MM.1S (cell line): Measurements from ENCODE around the gene BGN.

Experiments used
- DNase-seq: peaks from one replicate; pipeline ENCODE4 v3.0.0-alpha.2; 2015
- H2AFZ ChIP-seq: fragments of 300-600 bp; sonication (generic); 2 replicates; pipeline ENCODE4 v1.6.0; 2016; ENCODE audit warnings: antibody characterized with exemption, low read length
- H3F3A ChIP-seq: fragments of 300-600 bp; sonication (generic); 2 replicates; pipeline ENCODE4 v1.6.1; 2016; ENCODE audit warnings: mild to moderate bottlenecking, antibody characterized with exemption, low read length, moderate library complexity, mixed read lengths; ENCODE audit not compliant: insufficient read depth
- H3K27ac ChIP-seq: fragments of 300-600 bp; sonication (generic); 2 replicates; pipeline ENCODE4 v1.5.1; 2016; ENCODE audit warnings: mild to moderate bottlenecking, low read length
- H3K27me3 ChIP-seq: fragments of 300-600 bp; sonication (generic); replicated peaks from 2 replicates; pipeline ENCODE4 v1.6.0; 2016; ENCODE audit warnings: low read length; ENCODE audit not compliant: insufficient read depth
- H3K36me3 ChIP-seq: fragments of 300-600 bp; sonication (generic); replicated peaks from 2 replicates; pipeline ENCODE4 v1.6.1; 2016; ENCODE audit warnings: mild to moderate bottlenecking, low read length, mixed read lengths; ENCODE audit not compliant: insufficient read depth
- H3K4me1 ChIP-seq: fragments of 300-600 bp; sonication (generic); 2 replicates; pipeline ENCODE4 v1.6.1; 2016; ENCODE audit warnings: low read length, mixed read lengths
- H3K4me2 ChIP-seq: fragments of 300-600 bp; sonication (generic); 2 replicates; pipeline ENCODE4 v1.6.0; 2016; ENCODE audit warnings: low read depth, low read length
- H3K4me3 ChIP-seq: fragments of 300-600 bp; sonication (generic); 2 replicates; pipeline ENCODE4 v1.5.1; 2016; ENCODE audit warnings: low read length, mixed read lengths
- H3K79me2 ChIP-seq: fragments of 300-600 bp; sonication (generic); 2 replicates; pipeline ENCODE4 v1.6.1; 2016; ENCODE audit warnings: mixed run types, low read length, mixed read lengths
- H3K9ac ChIP-seq: fragments of 300-600 bp; sonication (generic); 2 replicates; pipeline ENCODE4 v1.6.1; 2016; ENCODE audit warnings: low read length, mixed read lengths
- H3K9me2 ChIP-seq: fragments of 300-600 bp; sonication (generic); replicated peaks from 2 replicates; pipeline ENCODE4 v1.6.1; 2016; ENCODE audit warnings: mild to moderate bottlenecking, low read length, mixed read lengths; ENCODE audit not compliant: insufficient read depth
- H3K9me3 ChIP-seq: fragments of 300-600 bp; sonication (generic); replicated peaks from 2 replicates; pipeline ENCODE4 v1.6.1; 2016; ENCODE audit warnings: mild to moderate bottlenecking, low read length, mixed read lengths; ENCODE audit not compliant: insufficient read depth
- H4K20me1 ChIP-seq: fragments of 300-600 bp; sonication (generic); 2 replicates; pipeline ENCODE4 v1.6.1; 2016; ENCODE audit warnings: mild to moderate bottlenecking, low read length, moderate library complexity, mixed read lengths; ENCODE audit not compliant: insufficient read depth
- CTCF ChIP-seq: fragments of 300-600 bp; sonication (generic); IDR thresholded peaks from 2 replicates; pipeline ENCODE4 v1.5.1; 2016; ENCODE audit warnings: antibody characterized with exemption, low read length, mixed read lengths
- EZH2 ChIP-seq: fragments of 300-600 bp; sonication (generic); optimal IDR thresholded peaks from 2 replicates; pipeline ENCODE3; 2017; ENCODE audit warnings: low read depth, mild to moderate bottlenecking, antibody characterized with exemption, low read length, mixed read lengths
- EZH2phosphoT487 ChIP-seq: fragments of 300-600 bp; sonication (generic); IDR thresholded peaks from 2 replicates; pipeline ENCODE4 v1.6.1; 2018; ENCODE audit warnings: antibody characterized with exemption, low read length

The BGN gene

GRCh38 chrX:153501530-153501929 lies 6.8 kb downstream of the BGN start:
- peaks cover 31% of the 10 kb centered on the region for H3K27me3 ChIP-seq
- no peak overlapping the region for H3K9ac ChIP-seq
- no peak overlapping the region for H3K27ac ChIP-seq
- no peak for DNase-seq
- no peaks in the 10 kb centered on the region for H3K36me3 ChIP-seq
- H3K4me2 ChIP-seq: no peak overlapping the region
- no peaks in the 10 kb centered on the region for H4K20me1 ChIP-seq
- H3K79me2 ChIP-seq: no peaks in the 10 kb centered on the region
- H3K4me3 ChIP-seq: no peak overlapping the region
- H3K9me3 ChIP-seq: no peaks in the 10 kb centered on the region
- H2AFZ ChIP-seq: no peak overlapping the region
- H3K9me2 ChIP-seq: no peaks in the 10 kb centered on the region
- TF ChIP-seq EZH2phosphoT487: no peak
- no peak for TF ChIP-seq EZH2
- no peak for TF ChIP-seq CTCF
- H3K4me1 ChIP-seq: no peaks in the 10 kb centered on the region
- no peaks in the 10 kb centered on the region for H3F3A ChIP-seq

GRCh38 chrX:153502131-153502530 lies 7.4 kb downstream of the BGN start:
- Histone ChIP-seq H3K4me3 (no peak overlapping the region), H3K27ac (no peak overlapping the region), H3K9me3 (no peaks in the 10 kb centered on the region), H4K20me1 (no peaks in the 10 kb centered on the region), H2AFZ (no peak overlapping the region), H3K27me3 (peaks cover 31% of the 10 kb centered on the region), H3K79me2 (no peaks in the 10 kb centered on the region), H3F3A (no peaks in the 10 kb centered on the region), H3K9me2 (no peaks in the 10 kb centered on the region), H3K4me1 (no peaks in the 10 kb centered on the region), H3K9ac (no peak overlapping the region), H3K36me3 (no peaks in the 10 kb centered on the region), H3K4me2 (no peak overlapping the region)
- TF ChIP-seq EZH2: no peak
- no peak for TF ChIP-seq CTCF
- TF ChIP-seq EZH2phosphoT487: no peak
- no peak for DNase-seq

- H3K27ac ChIP-seq: no peak overlapping the region
Observed at GRCh38 chrX:153502796-153503195, 8.0 kb downstream of the BGN start.

More at GRCh38 chrX:153502796-153503195, 8.0 kb downstream of the BGN start:
- no peak overlapping the region for H3K4me3 ChIP-seq
- peaks cover 31% of the 10 kb centered on the region for H3K27me3 ChIP-seq
- no peaks in the 10 kb centered on the region for H3K36me3 ChIP-seq
- no peaks in the 10 kb centered on the region for H3F3A ChIP-seq
- TF ChIP-seq CTCF (no peak), EZH2phosphoT487 (no peak), EZH2 (no peak)
- no peaks in the 10 kb centered on the region for H3K9me3 ChIP-seq
- H3K4me2 ChIP-seq: no peak overlapping the region
- no peak for DNase-seq
- H3K79me2 ChIP-seq: no peaks in the 10 kb centered on the region
- H2AFZ ChIP-seq: no peak overlapping the region
- no peak overlapping the region for H3K9ac ChIP-seq
- no peaks in the 10 kb centered on the region for H4K20me1 ChIP-seq
- H3K9me2 ChIP-seq: no peaks in the 10 kb centered on the region
- H3K4me1 ChIP-seq: no peaks in the 10 kb centered on the region
